ENCODE measurements around the gene ARPP21.
"Not testable (repeated sequence)": the region's sequence is repeated elsewhere in the genome, so short reads cannot be mapped to it uniquely, and the experiment has no call there.

Gene ARPP21

GRCh38 chr3:35782355-35782754 is 143.0 kb downstream of the ARPP21 start:
- no peak for DNase-seq

- DNase-seq, result no peak
Observed at GRCh38 chr3:35784169-35784568, 144.8 kb downstream of the ARPP21 start.

- DNase-seq, result peak; percentile 28
Observed at GRCh38 chr3:35785234-35785888, 146.0 kb downstream of the ARPP21 start.

- DNase-seq, result no peak
Observed at GRCh38 chr3:35787936-35788335, 148.6 kb downstream of the ARPP21 start.

GRCh38 chr3:35789042-35789831 is 149.9 kb downstream of the ARPP21 start:
- no peak for DNase-seq

- DNase-seq, result no peak
Observed at GRCh38 chr3:35790764-35791163, 151.4 kb downstream of the ARPP21 start.

- no peak for DNase-seq
Observed at GRCh38 chr3:35793667-35794066, 154.3 kb downstream of the ARPP21 start.

GRCh38 chr3:35800960-35801459 is 161.7 kb downstream of the ARPP21 start:
- no peak for DNase-seq

- DNase-seq, result no peak
Observed at GRCh38 chr3:35814531-35814930, 175.2 kb downstream of the ARPP21 start.

GRCh38 chr3:35815796-35816195 is 176.5 kb downstream of the ARPP21 start:
- DNase-seq, result not testable (repeated sequence)

GRCh38 chr3:35817216-35817615 is 177.9 kb downstream of the ARPP21 start:
- DNase-seq, result peak; percentile 39

- DNase-seq, result no peak
Observed at GRCh38 chr3:35832140-35832571, 192.8 kb downstream of the ARPP21 start.
